Pons (tissue), 1 donor: ENCODE measurements around the gene IHH.
A peak's percentile ranks its signal among the peaks of the same experiment; 100 is the strongest.

Source experiments
- DNase-seq: peaks from one replicate; pipeline ENCODE4 v3.0.0-alpha.2; 2016; ENCODE audit warnings: low spot score

IHH gene

DNA sequence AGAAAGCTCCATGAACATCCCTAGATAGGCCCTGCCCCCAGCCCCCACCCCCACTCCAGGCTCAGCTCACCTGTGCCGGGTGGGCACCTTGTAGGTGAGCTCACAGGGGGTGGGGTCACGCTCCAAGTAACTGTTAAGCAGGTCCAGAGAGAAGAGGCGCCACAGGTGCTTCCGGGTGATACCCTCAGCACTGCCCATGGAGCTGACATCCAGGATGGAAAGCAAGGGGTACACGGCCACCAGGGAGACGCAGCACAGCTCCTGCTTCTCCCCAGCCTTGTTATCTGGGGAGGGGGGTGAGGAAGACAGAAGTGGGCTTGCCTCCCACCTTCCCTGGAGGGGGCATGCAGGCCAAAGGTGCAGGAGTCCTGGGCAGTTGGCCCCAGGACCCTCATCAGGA lies 41.3 kb downstream of the IHH start:
- DNase-seq: no peak

DNA sequence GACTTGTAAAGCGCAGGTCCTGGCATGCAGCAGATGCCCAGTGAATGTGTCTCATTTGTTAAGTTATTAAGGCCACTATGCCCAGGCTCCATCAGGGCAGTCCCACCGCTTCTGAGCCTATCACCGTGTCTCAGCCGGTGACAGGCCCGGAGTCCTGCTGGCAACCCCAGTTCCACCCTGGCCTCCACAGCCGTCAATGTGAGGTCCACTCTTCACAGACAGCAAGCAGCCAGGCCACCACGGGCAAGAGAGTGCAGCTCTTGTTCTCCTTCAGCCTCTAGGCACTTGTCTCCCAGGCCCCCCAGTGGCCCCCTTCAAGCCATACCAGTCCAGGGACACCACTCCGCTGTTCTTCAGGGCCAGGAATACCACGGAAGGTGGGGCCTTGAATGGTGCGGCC lies 42.0 kb downstream of the IHH start:
- no peak for DNase-seq

DNA sequence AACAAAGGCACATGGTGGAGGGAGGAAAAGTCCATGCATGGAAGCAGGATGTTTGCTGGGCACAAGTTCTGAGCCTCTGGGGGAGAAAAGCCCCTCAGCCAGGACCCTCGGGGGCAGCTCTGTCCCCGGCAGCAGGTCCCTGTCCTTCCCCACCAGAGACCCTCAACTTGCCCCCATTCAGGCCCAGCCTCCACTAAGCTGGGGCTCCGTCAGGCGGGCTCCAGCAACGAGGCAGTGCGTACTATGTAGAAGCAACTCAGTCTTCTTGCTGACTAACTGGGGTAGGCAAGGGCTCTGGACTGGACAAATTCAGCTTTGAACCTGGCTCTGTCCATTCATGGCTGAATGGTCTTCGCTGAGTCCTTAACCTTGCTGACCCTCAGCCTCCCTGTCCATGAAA lies 42.4 kb downstream of the IHH start:
- DNase-seq: no peak

DNA sequence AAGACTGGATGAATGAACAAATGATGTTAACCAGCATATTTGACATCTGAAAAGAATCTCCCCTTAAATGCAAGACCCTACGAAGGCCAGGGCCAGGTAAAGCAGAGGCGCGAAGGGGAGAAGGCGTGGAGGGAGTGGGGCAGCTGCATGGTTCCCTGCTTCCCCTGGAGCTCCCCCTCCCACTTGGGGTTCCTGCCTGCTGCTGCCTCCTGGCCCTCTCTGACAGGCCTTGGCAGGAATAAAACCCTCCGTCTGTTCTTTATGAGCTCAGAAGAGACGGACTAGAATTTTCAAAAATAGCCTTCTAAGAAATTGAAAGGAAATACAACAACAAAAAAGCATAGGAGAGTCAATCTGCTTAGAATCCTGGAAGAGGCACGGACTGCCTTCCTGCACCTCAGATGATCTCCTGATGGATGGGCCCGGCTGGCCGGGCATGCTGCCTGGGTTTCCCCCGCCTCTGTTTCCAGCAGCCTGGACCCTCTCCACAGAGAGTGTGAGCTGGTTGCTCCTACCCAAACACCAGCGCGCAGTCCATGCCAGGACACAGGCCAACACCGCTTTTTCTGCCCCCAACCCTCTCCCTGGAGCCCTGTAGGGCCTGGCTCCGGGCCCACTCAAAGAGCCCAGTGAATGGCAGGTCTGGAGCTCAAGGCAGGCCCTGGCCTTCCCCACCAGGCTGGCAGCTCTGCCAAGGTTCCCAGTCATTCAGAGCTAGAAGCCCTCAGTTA lies 43.4 kb downstream of the IHH start:
- peak; percentile 59 for DNase-seq

DNA sequence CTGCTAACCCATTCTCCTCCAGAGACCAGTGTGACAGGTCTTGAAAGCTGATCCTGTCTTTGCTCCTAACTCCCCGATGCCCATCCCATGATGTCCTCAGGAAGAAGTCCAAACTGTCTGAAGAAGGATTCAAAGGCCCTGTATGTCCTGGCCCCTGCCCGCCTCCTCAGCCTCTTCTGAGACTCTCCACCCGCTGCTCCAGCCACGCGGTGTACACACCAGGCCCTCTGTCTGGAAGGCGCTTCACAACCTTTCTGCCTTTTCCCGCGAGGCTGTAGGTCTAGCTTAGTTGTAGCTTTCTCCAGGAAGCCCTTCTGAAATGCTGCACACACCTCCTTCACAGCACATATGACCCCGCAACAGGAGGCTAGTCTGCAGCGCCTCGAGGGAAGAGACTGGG lies 44.0 kb downstream of the IHH start:
- DNase-seq: no peak

DNA sequence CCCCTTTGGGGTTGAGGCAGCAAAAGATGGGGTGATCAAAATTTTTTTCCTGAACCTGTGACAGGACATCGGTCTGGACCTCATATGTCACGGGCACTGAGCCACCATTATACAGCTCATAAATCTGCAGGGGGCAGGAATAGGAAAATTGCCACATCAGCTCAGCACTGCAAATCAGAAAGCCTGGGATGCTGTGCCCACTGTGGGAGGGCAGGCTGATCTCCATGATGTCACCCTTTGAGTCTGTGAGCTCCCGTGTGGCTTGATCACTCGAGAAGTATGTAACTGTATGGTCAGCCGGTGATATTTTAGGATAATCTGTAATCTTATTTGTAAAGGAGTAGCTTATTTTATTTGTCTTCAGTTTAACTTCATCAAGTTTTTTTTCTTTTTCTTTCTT lies 49.8 kb downstream of the IHH start:
- no peak for DNase-seq

DNA sequence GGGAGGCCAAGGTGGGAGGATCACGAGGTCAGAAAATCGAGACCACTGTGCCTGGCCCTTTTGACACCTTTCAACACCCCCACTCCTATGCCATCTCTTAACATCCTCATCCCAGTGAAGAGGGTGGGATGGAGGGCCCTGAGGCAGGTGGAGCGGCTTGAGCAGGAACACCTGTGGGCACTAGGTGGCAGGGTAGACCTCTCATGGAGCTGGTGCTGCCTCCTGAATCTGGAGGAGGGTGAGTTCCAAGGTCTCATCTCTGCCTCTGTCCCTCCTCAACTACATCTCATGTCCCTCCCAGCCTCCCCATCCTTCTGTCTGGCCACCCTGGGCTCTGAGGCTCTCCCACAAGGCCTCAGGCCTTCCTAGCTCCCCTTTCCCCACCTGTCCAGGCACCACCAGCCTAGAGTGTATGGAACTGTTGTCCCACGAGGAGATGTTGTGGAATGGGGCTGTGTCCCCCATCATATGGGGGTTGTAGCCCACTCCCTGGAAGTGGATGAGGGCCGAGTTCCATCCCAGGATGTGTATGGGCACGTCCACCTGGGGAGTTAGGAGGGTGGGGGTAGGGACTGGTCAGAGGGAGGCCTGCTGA lies 50.5 kb downstream of the IHH start:
- DNase-seq: no peak

DNA sequence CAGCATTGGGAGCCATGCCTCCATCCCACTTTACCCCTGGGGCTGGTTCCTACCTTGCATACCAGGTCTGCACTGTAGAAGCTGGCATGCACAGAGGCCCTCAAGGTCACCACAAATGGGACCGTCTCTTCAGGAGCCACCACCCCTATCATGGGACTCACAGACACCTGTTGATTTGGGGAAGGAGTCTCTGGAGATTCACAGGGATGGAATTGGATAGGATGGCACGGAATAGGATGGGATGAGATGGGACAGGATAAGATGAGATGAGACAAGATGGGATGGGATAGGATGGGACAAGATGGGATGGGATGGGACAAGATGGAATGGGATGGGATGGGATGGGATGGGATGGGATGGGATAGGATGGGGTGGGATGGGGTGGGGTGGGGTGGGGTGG lies 51.4 kb downstream of the IHH start:
- no peak for DNase-seq
